RWPE2 (cell line): ENCODE results near the gene ADD1.
A peak's percentile ranks its signal among the peaks of the same experiment; 100 is the strongest.

ENCODE experiments used
- ATAC-seq: fragments of 200-7000 bp; cut with Tn5 transposase; 3 replicates; pipeline ENCODE4 v1.9.1; 2021; ENCODE audit warnings: low read depth
- DNase-seq: peaks from one replicate; pipeline ENCODE4 v3.0.0-alpha.2; 2020; ENCODE audit warnings: low spot score
- H3K27ac ChIP-seq: fragments of 450-650 bp; 2 replicates; pipeline ENCODE4 v1.5.1; 2017; ENCODE audit warnings: mild to moderate bottlenecking; ENCODE audit not compliant: poor library complexity, severe bottlenecking
- H3K27me3 ChIP-seq: fragments of 250-450 bp; sonication (Bioruptor Pico); 2 replicates; pipeline ENCODE4 v1.5.1; 2021; ENCODE audit warnings: mild to moderate bottlenecking, moderate library complexity; ENCODE audit not compliant: insufficient read depth, poor library complexity, severe bottlenecking
- H3K36me3 ChIP-seq: fragments of 250-450 bp; sonication (Bioruptor Pico); 2 replicates; pipeline ENCODE4 v1.5.1; 2020; ENCODE audit warnings: low read depth, mild to moderate bottlenecking, moderate library complexity
- H3K4me1 ChIP-seq: fragments of 250-450 bp; sonication (Bioruptor Pico); 2 replicates; pipeline ENCODE4 v1.5.1; 2021; ENCODE audit warnings: mild to moderate bottlenecking, moderate library complexity; ENCODE audit not compliant: insufficient read depth, poor library complexity, severe bottlenecking
- H3K4me3 ChIP-seq: fragments of 250-450 bp; sonication (Bioruptor Pico); 2 replicates; pipeline ENCODE4 v1.5.1; 2021; ENCODE audit warnings: mild to moderate bottlenecking, moderate library complexity; ENCODE audit not compliant: severe bottlenecking
- H3K9me3 ChIP-seq: fragments of 250-450 bp; sonication (Bioruptor Pico); 2 replicates; pipeline ENCODE4 v1.5.1; 2021; ENCODE audit warnings: mild to moderate bottlenecking, moderate library complexity; ENCODE audit not compliant: severe bottlenecking
- CTCF ChIP-seq: fragments of 450-650 bp; IDR thresholded peaks from one replicate; pipeline ENCODE4 v1.5.1; 2017; ENCODE audit warnings: mild to moderate bottlenecking, moderate library complexity; ENCODE audit not compliant: poor library complexity, severe bottlenecking

Gene ADD1

GRCh38 chr4:2923141-2923551 lies 79.5 kb downstream of the ADD1 start:
- peak overlapping the region; percentile 32 for H3K27ac ChIP-seq
- peaks cover 9% of the 10 kb centered on the region for H3K4me1 ChIP-seq
- TF ChIP-seq CTCF, result no peak
- H3K27me3 ChIP-seq, result no peaks in the 10 kb centered on the region
- H3K9me3 ChIP-seq, result peaks cover 3% of the 10 kb centered on the region
- ATAC-seq (peak; percentile 20; the same call in 1 of the 3 replicates), DNase-seq (no peak)
- peaks cover 41% of the 10 kb centered on the region for H3K36me3 ChIP-seq
- H3K4me3 ChIP-seq, result no peak overlapping the region

GRCh38 chr4:2923668-2924173 lies 80.1 kb downstream of the ADD1 start:
- TF ChIP-seq CTCF, result no peak

GRCh38 chr4:2924286-2924685 lies 80.6 kb downstream of the ADD1 start:
- ATAC-seq (no peak), DNase-seq (no peak)
- Histone ChIP-seq H3K27me3 (no peaks in the 10 kb centered on the region), H3K4me3 (no peak overlapping the region), H3K9me3 (peaks cover 3% of the 10 kb centered on the region), H3K4me1 (peaks cover 9% of the 10 kb centered on the region), H3K36me3 (peaks cover 53% of the 10 kb centered on the region), H3K27ac (no peak overlapping the region)
- no peak for TF ChIP-seq CTCF

More at GRCh38 chr4:2923668-2924173, 80.1 kb downstream of the ADD1 start:
- ATAC-seq (no peak), DNase-seq (no peak)
- Histone ChIP-seq H3K27me3 (no peaks in the 10 kb centered on the region), H3K36me3 (peaks cover 47% of the 10 kb centered on the region), H3K9me3 (peaks cover 3% of the 10 kb centered on the region), H3K4me3 (no peak overlapping the region), H3K27ac (peak overlapping the region; percentile 32), H3K4me1 (peaks cover 9% of the 10 kb centered on the region)

GRCh38 chr4:2924765-2925301 lies 81.2 kb downstream of the ADD1 start:
- DNase-seq, result no peak
- Histone ChIP-seq H3K9me3 (no peaks in the 10 kb centered on the region), H3K27ac (no peak overlapping the region), H3K27me3 (no peaks in the 10 kb centered on the region), H3K36me3 (peaks cover 58% of the 10 kb centered on the region), H3K4me1 (peaks cover 9% of the 10 kb centered on the region), H3K4me3 (no peak overlapping the region)
- ATAC-seq, result no peak
- no peak for TF ChIP-seq CTCF

DNA sequence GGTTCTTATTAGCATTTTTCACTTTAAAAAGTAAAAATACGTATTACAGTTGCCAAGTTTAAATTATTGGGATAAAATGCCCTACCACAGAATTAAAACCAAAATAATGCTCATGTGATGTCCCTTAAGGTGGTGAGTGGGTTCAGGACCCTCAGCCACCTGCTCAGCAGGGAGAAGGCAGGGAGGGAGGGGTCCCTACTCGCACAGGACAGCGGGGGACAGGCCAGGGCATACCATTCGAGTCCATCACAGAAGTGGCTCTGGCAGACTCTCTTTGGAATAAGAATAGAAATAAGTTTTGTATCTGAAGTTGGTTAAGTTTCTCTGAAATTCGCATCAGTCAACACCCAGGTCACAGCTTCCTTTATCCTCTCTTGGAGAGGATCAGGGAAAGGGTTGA lies 81.9 kb downstream of the ADD1 start:
- peaks cover 9% of the 10 kb centered on the region for H3K4me1 ChIP-seq
- no peak for DNase-seq
- peaks cover 65% of the 10 kb centered on the region for H3K36me3 ChIP-seq
- no peaks in the 10 kb centered on the region for H3K9me3 ChIP-seq
- H3K27me3 ChIP-seq, result no peaks in the 10 kb centered on the region
- TF ChIP-seq CTCF, result no peak
- no peak for ATAC-seq
- no peak overlapping the region for H3K4me3 ChIP-seq
- no peak overlapping the region for H3K27ac ChIP-seq
